Measurements from ENCODE around the gene PDE4B.

Gene PDE4B

DNA sequence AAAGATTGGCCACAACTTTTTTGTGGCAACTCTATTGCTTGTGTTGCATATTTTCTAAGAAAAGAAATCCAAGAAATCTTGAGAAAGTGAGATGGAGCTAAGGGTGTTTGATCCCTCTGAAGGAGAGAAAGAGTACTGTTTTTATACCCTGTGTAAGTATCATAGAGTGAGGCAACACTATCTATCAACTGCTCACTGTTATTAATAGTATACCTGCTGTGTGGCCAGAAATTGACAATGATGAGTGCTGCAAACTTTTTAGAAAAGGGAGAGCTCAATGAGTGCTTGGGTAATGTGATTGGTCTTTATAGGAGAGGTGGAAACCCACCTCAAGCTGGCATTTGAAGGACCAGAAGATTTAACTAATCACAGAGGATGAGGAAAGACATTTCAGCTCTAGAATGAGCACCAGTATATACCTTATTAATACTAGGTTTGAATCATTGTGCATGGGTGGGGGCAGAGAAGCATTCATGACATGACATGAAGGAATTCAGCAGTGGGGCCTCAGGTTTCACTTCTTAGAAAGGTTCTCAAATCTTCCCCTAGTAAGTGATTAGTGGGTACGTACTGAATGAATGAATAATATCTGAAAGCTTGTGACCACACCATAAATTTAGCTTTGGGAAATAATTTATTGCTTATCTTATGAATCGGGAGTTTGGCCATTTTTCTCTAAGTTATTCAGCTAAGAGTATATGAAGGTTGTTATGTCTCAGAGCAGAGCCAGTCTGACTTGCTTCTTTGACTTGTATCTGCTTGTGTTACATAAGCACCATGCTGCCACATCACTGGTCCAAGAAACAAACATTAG is 572.1 kb downstream of the PDE4B start:
- no peak for DNase-seq (ENCODE audit: low read depth)

DNA sequence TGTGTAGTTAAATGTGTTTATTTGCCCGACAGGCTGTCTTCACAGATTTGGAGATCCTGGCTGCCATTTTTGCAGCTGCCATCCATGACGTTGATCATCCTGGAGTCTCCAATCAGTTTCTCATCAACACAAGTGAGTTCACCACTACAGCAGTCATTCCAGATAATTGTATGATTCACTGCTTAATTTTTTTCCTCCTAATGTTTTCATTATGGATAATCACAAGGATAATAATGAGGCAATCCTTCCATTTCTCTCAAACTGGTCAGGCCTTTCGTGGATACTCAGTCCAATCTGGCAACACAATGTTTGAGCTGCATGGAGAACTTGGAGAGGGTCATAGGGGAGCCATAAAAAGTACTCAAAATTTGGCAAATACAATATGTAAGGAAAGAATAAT is 572.9 kb downstream of the PDE4B start:
- DNase-seq (ENCODE audit: low read depth): no peak

DNA sequence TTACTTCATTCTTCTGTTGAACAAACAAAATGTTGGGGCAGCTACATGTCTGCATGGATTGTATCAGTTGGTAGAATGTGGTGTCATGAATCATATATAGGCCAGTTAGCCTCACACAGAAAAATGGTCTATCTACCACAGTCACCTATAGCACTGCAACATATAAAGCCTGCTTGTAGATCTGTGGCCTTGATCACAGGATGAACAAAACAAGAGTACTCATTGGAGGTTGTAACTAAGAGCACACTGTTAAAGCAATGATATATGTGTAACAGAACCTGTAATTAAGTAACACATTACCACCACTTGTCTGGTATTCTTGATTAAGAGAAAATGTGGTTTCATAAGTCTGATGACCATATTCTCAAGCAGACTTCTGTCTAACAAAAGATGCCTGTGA is 573.9 kb downstream of the PDE4B start:
- no peak for DNase-seq (ENCODE audit: low read depth)

DNA sequence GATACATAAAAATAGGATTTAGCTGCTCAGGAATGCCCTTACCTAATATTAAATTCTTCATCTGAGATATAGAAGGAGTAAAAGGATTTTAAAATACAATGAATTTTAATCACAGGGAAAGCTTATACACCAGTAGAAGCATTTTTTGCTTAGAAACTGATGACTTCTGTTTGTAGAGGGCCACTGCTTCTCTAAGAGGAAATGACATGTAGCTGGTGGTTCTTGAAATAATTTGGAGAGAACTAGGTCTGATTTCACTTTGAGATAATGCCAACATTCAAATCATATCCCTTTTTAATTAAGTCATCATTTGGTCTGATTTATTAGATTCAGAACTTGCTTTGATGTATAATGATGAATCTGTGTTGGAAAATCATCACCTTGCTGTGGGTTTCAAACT is 574.7 kb downstream of the PDE4B start:
- DNase-seq (ENCODE audit: low read depth): no peak

DNA sequence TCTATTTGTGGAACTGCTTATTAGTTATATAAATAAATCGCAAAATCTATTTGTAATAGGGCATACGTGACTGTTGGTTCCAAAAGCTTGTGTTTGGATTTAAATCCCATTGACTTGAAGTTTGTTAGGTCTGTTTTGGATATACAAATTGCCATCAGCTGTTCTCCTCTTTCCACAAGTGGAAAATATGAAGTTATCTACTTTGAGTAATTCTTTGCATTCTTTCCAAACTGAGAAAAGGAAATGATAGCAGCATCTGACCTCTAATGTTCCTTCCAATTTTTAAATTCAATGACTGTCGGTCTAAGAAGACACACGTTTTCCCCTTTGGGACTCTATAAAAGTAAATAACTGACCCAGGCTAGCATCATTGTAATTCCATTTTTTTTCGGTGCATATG is 575.6 kb downstream of the PDE4B start:
- no peak for DNase-seq (ENCODE audit: low read depth)

DNA sequence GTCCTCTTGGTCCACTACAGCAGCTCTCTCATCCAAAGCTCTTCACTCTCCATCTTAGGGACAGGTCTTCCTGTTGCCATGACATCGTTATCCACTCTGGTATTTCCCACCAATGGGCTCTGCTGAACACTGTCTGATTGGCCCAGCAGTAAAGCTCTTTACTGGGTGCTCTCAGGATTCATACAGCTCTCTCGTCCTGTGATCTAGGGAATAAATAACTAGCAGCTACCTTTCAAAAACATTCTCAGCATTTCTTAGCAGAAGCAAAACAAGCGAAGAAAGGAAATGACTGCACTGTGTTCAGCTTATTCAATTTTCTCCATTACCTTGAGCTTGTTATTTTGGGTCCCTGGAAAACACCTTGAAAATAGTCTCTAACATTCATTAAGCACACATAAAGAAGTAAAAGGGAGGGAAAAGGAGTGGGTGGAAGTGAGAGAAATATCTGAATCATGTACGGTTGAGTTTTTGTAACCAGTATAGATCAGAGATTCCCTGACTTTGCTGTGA is 577.8 kb downstream of the PDE4B start:
- DNase-seq (ENCODE audit: low read depth): no peak

DNA sequence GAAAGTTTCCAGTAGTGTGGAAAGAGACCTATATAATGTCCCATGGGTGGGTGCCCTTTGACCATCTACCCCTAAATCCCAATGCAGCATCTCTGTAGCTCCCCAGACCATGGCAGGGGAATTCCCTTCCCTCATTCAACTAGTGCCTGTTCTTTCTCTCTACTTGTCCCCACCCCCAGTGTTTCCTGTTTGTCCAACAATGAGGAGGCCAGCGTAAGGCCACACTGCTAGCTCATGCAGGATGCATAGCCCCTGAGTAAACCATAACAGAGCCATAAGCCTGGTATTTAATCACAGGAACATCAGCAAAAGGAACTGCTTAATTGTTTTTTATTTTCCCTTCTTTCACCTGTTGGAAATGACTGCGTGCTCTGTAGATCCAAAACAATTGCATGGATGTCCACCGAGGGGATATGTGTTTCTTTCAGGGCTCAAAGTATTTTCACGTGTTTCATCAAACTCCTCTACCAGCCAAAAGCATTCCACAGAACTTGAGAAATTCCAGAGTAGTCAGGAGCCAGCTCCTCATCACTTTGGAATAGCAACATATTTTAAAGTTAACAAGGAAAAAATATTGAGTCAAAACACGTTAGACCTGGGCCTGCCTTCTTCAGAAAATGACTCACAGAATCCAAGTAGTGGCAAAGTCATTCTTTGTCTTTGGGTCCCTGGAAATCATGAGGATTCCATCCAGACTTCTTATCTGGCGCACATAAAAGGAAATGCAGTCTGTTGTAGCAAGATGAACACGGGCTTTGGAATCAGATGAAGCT is 578.7 kb downstream of the PDE4B start:
- DNase-seq (ENCODE audit: low read depth): no peak

DNA sequence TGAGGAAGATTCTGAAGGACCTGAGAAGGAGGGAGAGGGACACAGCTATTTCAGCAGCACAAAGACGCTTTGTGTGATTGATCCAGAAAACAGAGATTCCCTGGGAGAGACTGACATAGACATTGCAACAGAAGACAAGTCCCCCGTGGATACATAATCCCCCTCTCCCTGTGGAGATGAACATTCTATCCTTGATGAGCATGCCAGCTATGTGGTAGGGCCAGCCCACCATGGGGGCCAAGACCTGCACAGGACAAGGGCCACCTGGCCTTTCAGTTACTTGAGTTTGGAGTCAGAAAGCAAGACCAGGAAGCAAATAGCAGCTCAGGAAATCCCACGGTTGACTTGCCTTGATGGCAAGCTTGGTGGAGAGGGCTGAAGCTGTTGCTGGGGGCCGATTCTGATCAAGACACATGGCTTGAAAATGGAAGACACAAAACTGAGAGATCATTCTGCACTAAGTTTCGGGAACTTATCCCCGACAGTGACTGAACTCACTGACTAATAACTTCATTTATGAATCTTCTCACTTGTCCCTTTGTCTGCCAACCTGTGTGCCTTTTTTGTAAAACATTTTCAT is 579.9 kb downstream of the PDE4B start:
- DNase-seq (ENCODE audit: low read depth): no peak

DNA sequence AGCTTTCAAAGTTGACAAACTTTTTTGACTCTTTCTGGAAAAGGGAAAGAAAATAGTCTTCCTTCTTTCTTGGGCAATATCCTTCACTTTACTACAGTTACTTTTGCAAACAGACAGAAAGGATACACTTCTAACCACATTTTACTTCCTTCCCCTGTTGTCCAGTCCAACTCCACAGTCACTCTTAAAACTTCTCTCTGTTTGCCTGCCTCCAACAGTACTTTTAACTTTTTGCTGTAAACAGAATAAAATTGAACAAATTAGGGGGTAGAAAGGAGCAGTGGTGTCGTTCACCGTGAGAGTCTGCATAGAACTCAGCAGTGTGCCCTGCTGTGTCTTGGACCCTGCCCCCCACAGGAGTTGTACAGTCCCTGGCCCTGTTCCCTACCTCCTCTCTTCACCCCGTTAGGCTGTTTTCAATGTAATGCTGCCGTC is 580.5 kb downstream of the PDE4B start:
- DNase-seq (ENCODE audit: low read depth): no peak

DNA sequence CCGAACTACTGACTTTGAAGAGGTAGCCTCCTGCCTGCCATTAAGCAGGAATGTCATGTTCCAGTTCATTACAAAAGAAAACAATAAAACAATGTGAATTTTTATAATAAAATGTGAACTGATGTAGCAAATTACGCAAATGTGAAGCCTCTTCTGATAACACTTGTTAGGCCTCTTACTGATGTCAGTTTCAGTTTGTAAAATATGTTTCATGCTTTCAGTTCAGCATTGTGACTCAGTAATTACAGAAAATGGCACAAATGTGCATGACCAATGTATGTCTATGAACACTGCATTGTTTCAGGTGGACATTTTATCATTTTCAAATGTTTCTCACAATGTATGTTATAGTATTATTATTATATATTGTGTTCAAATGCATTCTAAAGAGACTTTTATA is 581.5 kb downstream of the PDE4B start:
- no peak for DNase-seq (ENCODE audit: low read depth)

DNA sequence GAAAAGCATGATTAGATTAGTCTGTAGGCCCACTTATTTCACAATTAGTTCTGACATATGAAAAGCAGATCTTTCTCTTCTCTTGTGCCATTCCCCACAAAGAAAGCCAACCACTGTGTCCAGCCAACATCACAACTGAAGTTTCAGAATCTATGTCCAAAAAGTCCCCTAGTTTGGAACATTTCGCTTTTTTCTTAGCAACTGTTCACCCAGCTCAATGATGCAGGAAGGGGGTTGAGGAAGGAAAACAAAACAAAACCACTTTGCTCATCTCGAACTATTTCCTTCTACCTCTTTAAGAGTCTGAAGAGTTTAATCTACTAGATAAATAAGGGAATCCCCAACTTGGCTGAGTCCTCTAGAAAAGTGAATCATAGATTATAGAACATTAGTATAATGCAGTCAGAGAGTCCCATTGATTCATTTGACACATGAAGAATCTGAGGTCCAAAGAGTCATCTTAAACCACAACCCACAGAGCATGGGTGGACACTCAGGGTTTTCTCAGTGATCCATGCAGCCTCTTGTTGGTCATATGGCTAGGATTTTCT is 581.9 kb downstream of the PDE4B start:
- no peak for DNase-seq (ENCODE audit: low read depth)

DNA sequence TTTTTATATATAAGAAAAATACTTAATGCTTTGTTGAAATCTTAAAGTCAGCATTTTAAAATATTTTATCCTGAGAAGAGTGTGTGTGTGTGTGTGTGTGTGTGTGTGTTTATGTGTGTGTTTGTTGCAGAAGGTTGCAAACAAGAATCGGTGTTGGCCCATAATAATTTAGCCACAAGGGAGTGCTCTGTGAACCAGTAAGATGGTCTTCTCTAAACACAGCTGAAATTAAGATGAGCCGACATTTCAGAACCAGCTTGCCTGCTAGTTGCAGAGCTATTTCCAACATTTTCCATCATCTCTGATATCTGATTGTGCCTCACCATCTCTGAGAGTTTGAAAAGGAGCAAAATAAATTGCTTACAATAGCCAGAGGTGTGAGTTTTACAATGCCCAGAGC is 582.4 kb downstream of the PDE4B start:
- DNase-seq (ENCODE audit: low read depth): no peak

DNA sequence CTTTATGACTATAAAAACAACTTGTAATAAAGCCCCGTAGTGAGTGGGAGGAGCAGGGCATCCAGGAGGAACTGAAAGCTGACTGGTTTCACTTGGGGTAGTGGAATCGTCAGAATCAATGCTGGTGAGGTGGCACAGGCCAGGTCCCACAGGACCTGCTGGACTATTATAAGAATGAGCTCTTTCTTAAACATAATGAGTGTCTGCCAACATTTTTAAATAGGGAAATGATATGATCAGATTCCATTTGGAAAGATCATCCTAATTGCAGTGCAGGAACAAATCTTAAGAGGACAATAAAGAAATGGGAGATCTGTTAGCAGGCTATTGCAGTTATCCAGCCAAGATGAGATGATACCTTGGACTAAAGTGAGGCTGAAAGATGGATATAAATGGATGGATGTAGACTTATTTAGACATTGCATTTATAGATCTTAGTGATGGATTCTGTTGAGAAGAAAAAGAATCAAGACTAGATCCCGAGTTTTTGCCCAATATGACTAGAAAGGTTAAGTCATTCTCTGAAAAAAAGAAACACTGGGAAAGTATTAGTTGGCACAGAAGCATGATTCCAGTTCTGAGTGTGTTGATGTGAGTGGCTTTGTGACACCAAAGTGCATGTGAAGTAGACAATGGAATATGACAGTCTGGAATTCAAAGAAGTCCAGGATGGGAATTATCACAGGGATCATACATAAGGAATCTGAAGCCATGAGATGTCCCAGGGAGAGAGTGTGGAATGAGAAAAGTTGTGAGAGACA is 587.9 kb downstream of the PDE4B start:
- DNase-seq (ENCODE audit: low read depth): no peak

DNA sequence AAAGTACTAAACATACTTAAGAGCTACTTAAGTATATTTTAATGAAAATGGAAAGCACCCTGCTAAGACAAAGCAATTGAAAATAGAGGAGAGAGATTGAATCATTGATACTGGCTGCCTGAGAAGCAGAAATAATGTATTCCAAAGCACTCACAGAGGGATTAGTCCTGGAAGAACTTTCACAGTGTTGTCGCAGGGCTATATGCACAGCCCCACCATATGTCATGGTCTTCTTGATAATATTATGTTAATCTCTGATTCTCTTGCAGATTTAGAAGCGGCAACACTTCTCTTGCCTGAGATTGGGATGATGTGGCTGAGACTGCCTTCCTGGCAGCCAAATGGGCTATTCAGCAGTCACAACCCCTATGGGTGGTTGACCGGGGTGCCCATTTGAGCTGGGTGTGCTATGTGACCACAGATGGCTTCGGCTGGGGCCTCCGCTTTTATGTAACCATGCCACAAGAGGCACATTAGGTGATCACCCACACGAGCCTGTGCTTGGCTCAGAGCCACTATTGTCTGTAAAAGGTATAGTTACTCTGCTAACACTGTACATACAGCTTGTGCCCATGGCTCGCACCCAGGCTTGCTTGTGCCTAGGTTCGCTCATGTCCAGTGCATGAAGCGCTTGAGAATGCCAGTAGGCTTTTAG is 589.1 kb downstream of the PDE4B start:
- no peak for DNase-seq (ENCODE audit: low read depth)

DNA sequence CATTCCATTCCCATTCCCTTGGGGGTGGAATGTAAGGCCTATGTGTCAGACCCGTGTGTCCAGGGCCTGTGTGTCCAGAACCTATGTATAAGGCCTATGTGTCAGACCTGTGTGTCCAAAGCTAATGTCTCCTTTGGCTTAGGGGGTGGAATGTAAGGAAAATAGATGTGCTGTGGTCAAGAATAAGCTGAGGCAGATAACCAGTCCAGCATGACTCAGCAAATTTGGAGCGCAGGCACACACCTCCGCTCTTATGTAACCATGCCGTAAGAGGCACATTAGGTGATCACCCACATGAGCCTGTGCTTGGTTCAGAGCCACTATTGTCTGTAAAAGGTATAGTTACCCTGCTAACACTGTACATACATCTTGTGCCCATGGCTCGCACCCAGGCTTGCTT is 590.5 kb downstream of the PDE4B start:
- DNase-seq (ENCODE audit: low read depth): no peak

DNA sequence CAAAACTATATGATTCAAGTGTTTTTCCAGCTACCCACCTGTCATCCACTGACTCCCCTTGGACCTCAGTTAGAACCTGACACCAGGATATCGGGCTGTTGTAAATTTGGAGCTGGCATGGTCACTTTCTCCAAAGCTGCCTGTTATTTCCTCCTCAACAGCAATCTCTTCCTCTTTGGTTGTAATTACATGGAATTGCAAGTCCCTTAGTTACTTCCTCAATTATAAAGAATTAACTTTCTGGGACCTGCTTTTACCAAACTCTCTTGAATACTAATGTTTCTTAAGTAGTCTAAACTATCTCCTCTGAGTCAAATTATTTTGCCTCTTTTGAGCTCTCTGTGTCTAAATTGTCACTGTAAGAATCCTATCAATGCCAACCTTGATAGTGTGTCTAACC is 590.9 kb downstream of the PDE4B start:
- no peak for DNase-seq (ENCODE audit: low read depth)

DNA sequence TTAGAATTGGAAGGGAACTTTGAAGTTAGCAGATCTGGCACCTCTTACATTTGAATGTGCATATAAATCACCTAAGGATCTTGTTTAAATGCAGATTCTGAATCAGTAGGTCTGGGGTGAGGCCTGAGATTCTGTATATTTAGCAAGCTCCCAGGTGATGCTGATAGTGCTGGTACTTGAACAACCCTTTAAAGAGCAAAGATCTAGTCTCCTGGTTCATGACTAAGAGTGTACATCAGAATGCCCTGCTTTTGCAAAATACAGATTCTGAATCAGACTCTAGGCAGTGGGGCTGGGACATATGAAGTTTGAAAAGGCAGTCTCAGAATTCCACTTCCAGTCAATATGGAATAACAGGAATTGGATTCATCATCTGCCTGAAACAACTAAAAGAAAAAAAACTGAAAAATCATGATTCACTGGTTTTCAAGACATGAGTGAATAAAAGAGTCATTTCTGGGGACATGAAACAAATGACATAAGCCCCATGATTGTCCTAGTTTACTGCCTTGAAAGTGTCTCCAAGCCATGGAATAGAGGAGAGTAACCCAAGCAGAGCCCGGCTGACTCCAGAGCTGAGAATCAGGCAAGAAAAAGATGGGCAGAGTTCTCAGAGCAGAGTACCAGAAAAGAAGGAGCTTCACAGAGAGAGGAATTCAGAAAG is 591.7 kb downstream of the PDE4B start:
- no peak for DNase-seq (ENCODE audit: low read depth)

DNA sequence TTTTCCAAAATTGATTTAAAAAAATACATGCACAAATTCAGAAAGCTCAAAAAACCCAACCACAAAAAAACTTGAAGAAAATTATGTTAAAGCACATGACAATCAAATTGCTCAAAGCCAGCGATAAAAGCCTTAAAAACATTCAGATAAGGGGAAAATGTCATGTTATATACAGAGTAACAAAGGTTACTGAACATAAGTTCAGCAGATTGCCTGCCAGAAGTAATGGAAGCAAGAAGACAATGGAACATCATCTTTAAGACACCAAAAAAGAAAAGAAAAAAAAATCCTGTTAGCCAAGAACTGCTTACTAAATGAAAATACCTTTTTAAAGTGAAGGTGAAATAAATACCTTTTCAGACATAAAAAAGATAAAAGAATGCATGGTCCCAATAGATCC is 594.0 kb downstream of the PDE4B start:
- DNase-seq (ENCODE audit: low read depth): no peak

DNA sequence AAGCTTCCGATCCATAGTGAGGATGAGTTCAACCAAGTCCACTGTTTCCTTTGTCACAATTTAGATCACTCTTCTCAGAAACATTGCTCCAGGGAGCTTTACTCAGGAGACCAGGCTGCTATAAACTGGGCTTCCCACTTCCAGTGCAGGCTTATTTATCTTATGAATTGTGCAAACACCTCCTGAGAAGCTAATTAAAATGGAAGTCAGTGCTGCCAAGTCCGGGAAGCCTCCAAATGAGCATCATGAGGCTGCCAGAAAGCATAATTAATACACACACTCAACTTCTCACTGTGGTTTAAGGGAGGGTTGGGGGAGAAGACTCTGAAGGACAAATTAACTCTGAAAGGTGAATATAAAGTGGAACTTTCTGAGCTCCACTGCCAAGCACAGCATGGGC is 596.2 kb downstream of the PDE4B start:
- no peak for DNase-seq (ENCODE audit: low read depth)

DNA sequence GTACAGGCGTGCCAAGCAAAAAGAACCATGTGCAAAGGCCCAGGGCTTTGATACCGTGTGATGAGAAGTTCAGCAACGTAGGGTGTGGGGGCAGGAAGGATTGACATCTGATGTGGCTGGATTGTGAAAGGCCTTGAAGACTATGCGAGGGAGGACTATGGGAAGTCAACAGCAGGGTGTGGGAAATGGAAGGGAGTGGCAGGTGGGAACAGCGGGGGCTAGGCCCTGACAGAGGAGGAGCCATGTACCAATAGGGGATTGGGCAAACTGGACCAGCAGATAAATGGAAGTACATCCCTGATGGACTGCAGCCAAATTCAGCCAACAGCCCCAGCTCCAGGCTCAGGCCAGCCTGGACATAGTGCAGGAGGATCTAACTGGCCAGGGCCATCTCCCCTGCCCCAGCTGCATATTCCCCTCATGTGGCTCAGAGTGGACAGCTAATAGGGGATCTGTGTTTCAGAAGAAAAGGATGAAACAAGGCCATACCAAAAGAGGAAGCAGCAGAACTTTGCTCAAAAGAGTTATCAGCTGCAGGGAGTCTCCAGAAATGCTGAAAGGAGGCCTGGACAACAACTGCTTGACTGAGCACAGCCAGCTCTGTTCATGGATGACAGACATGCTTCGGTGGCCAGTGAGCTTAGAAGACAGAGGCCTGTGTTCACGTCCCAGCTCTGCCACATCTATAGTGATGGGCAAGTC is 601.0 kb downstream of the PDE4B start:
- DNase-seq (ENCODE audit: low read depth): no peak
